Lower leg skin (tissue), 4 donors: Measurements from ENCODE around the gene CLDN7. TPM values are rescaled to one million over a fixed set of nuclear protein-coding genes. Genes with fewer than 3 reads are reported as not detected.
A peak's percentile ranks its signal among the peaks of the same experiment; 100 is the strongest.
"Not testable (repeated sequence)": the region's sequence is repeated elsewhere in the genome, so short reads cannot be mapped to it uniquely, and the experiment has no call there.

Source experiments
- DNase-seq, 2 donors: peaks; one replicate each; pipeline ENCODE4 v3.0.0-alpha.2; 2019; ENCODE audit warnings: low spot score in 2 of 2
- H3K4me3 ChIP-seq: fragments of 200-600 bp; sonication (generic); 2 replicates; pipeline ENCODE4 v1.5.1; 2017; ENCODE audit warnings: mild to moderate bottlenecking, low read depth; ENCODE audit not compliant: poor library complexity, severe bottlenecking
- CTCF ChIP-seq, 3 donors: fragments of 450-650 bp; IDR thresholded peaks; one replicate each; pipeline ENCODE4 v1.5.1; 2016; ENCODE audit warnings: antibody characterized with exemption in 3 of 3, mild to moderate bottlenecking in 3 of 3, moderate library complexity in 2 of 3
- POLR2A ChIP-seq, 2 donors: fragments of 450-650 bp; IDR thresholded peaks; one replicate each; pipeline ENCODE4 v1.6.1; 2016 to 2017; ENCODE audit warnings: antibody characterized with exemption in 2 of 2, mild to moderate bottlenecking in 1 of 2, moderate library complexity in 1 of 2
- WGBS, 2 donors: methylation state at CpG; one replicate each; pipeline ENCODE4 v1.1.5; 2018; 5-methylcytosine and 5-hydroxymethylcytosine counted together
- intact Hi-C: fragments of 100-400 bp; cut with DNase I; formaldehyde crosslinking; loops from one replicate; pipeline ENCODE4 v1.15.0; 2023; ENCODE audit warnings: low total_unique reads
- total RNA-seq, 4 donors: library from RNA; depleted of rRNA; stranded (reverse); fragments of >200 nt; gene quantifications; one replicate each; pipeline ENCODE4 v1.1.0, GENCODE V29; 2016

The CLDN7 gene
- total RNA-seq, 4 donors from 2014 or later: 6.7 to 25.6 (median 14.4) TPM

DNA sequence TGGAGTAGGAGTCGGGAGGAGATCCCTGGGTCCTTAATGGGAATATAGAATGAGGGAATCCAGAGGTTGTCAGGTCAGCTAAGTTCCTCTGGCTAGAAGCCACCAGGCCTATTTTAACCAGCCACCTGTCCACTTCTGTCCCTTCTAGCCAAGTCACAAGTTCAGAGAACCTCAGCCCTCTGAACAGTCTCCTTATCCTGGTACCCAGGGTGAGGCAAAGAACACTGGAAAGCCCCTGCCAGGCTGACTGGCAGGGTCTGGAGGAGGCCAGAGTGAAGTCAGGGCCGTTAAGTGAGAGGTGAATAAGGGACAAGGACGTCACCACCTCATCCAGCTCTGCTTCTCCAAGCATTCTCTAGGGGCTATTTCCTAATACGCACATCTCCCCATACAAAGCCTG lies 13.5 kb downstream of the CLDN7 start:
- intact Hi-C loops: no loop called here
- TF ChIP-seq POLR2A (IDR thresholded peaks at IDR 0.05) (no peak), CTCF (IDR thresholded peaks at IDR 0.05) (no peak)
- DNase-seq: no peak
- 70 to 72% methylated on average over 4 of the region's 4 CpGs for WGBS, 2 donors
- no peak overlapping the region for H3K4me3 ChIP-seq

- no peak for DNase-seq
- intact Hi-C loops: no loop called here
- H3K4me3 ChIP-seq: no peak overlapping the region
- WGBS, 2 donors: 88% methylated on average over 5 of the region's 5 CpGs
- no peak for TF ChIP-seq POLR2A (IDR thresholded peaks at IDR 0.05)
- TF ChIP-seq CTCF (IDR thresholded peaks at IDR 0.05): no peak
Measured at GRCh38 chr17:7246779-7247178, 15.5 kb downstream of the CLDN7 start.

DNA sequence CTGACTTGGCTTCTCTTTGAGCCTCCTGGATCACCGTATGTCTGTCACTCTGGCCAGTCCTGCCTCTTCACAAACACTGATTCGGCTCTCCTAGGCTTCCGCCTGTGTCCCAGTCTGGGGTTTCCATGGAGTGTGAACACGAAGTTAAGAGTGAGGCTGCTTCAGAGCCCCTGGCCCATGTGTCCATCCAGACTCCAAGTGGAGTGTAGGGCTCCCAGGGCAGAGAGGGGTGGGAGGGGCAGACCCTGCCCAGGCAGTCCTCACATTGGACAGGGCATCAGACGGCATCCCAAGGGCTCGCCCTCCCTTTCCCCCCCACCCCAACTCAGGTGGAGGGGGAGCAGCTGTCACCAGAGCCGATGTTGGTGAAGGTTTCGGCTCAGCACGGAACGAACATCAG lies 18.4 kb downstream of the CLDN7 start:
- 77 to 82% methylated on average over 10 of the region's 10 CpGs for WGBS, 2 donors
- intact Hi-C loops, DNase-seq, H3K4me3 ChIP-seq: not testable (repeated sequence)

DNA sequence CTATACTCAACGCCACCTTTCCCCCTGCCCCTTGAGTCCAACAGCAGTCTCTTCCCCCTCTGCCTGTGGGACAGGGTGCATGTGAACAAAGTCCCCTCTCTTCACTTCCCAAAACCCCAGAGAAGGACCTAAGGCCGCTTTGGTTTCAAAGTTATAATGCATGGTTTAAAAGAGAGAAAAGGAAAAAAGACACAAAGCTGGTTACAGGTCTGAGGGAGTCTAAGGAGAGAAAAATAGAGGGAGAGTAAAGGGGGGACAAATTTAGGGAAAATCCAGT lies 18.9 kb downstream of the CLDN7 start:
- no peak for DNase-seq
- intact Hi-C loops: no loop called here
- TF ChIP-seq CTCF (IDR thresholded peaks at IDR 0.05) (no peak), POLR2A (IDR thresholded peaks at IDR 0.05) (no peak)
- 30% methylated on average over 2 of the region's 2 CpGs for WGBS, 2 donors
- H3K4me3 ChIP-seq: peak overlapping the region; percentile 97

DNA sequence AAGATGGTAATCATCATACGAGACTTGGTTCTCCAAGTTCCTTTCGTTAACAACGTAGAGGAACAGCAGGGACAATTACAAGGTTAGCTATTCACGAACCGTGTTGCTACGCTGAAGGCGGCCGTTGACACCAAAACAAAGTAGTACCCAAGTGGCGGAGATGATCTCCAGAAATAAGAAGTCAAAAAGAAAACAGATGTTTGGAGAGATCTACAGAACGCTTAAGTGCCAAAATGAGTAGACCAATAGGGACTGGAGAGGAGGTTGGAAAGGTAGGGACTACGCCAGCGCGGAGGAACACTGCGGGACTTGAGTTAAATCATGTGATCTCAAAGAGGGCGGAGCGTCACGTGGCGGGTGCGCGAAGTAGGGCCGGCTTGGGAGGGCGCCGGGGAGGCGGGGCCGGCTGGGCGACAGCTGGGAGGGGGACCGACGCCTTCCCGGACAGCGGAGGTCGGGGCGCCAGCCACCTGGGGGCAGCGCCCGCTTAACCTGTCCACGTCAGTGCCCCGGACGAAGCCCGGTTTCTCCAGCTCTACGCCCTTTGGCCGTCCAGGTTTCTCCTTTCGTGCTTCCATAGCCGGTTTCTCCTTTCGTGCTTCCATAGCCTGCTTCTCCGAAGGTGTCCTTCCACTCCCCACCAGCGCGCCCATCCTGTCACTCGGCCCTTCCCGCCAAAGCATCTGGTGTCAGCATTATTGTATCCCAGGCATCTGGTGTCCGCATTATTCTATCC lies 19.4 kb downstream of the CLDN7 start:
- intact Hi-C loops: no loop called here
- H3K4me3 ChIP-seq: peak overlapping the region; percentile 97
- TF ChIP-seq CTCF (IDR thresholded peaks at IDR 0.05): peak in 1 of 3 donors; percentile 10
- peak in 1 of 2 donors; percentile 17 for TF ChIP-seq POLR2A (IDR thresholded peaks at IDR 0.05)
- 0 to 1% methylated on average over 49 of the region's 49 CpGs for WGBS, 2 donors
- DNase-seq: peak; percentile 95 to 99

- WGBS, 2 donors: 0 to 1% methylated on average over 49 to 62 of the region's 62 CpGs
- intact Hi-C loops: no loop called here
- peak; percentile 93 to 99 for DNase-seq
- peak within 1 kb of the TSS; percentile 97 for H3K4me3 ChIP-seq
- peak in 1 of 2 donors; percentile 67 for TF ChIP-seq POLR2A (IDR thresholded peaks at IDR 0.05)
- no peak for TF ChIP-seq CTCF (IDR thresholded peaks at IDR 0.05)
Measured at GRCh38 chr17:7241783-7242716, 20.2 kb downstream of the CLDN7 start, which contains the start of gene GABARAP. TSS of gene GABARAP (minus strand) at chr17:7242449. CDS start at chr17:7242330, 119 bp downstream.
